ENCODE data around the gene PCDHGB4.
A peak's percentile ranks its signal among the peaks of the same experiment; 100 is the strongest.
"Not testable (repeated sequence)": the region's sequence is repeated elsewhere in the genome, so short reads cannot be mapped to it uniquely, and the experiment has no call there.

PCDHGB4 gene

DNA sequence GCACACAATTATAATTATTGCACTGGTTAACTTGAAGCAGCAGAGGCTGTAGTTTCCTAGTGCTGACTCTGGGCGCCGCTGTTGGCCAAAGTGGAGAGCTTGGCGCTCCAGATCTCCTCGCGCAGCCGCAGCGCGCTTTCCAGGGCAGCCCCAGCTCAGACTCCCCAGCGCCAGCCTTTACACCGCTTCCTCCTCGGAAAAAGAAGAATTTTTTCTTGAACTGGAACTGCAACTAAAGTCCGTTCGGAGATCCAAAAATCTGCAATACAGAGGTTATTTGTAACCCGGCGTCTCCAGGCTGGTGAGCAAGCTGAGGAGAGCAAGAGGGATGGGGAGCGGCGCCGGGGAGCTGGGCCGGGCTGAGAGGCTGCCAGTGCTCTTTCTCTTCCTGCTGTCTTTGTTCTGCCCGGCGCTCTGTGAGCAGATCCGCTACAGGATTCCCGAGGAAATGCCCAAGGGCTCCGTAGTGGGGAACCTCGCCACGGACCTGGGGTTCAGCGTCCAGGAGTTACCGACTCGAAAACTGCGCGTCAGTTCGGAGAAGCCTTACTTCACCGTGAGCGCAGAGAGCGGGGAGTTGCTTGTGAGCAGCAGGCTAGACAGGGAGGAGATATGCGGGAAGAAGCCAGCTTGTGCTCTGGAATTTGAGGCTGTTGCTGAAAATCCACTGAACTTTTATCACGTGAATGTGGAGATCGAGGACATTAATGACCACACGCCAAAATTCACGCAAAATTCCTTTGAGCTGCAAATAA is at the start of gene PCDHGB4:
TSS of gene PCDHGB4 (plus strand) at position 142 of the 755 bp plus-strand sequence. CDS start at position 329, 187 bp downstream.
- H3K4me3 ChIP-seq (ENCODE audit: low read depth, low read length): not testable (repeated sequence)
- TF ChIP-seq, protein P1, sequence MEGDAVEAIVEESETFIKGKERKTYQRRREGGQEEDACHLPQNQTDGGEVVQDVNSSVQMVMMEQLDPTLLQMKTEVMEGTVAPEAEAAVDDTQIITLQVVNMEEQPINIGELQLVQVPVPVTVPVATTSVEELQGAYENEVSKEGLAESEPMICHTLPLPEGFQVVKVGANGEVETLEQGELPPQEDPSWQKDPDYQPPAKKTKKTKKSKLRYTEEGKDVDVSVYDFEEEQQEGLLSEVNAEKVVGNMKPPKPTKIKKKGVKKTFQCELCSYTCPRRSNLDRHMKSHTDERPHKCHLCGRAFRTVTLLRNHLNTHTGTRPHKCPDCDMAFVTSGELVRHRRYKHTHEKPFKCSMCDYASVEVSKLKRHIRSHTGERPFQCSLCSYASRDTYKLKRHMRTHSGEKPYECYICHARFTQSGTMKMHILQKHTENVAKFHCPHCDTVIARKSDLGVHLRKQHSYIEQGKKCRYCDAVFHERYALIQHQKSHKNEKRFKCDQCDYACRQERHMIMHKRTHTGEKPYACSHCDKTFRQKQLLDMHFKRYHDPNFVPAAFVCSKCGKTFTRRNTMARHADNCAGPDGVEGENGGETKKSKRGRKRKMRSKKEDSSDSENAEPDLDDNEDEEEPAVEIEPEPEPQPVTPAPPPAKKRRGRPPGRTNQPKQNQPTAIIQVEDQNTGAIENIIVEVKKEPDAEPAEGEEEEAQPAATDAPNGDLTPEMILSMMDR (IDR thresholded peaks at IDR 0.05; ENCODE audit: borderline replicate concordance, insufficient read depth, low read depth, low read length): peak; percentile 31; the same call in 1 of the 2 replicates

DNA sequence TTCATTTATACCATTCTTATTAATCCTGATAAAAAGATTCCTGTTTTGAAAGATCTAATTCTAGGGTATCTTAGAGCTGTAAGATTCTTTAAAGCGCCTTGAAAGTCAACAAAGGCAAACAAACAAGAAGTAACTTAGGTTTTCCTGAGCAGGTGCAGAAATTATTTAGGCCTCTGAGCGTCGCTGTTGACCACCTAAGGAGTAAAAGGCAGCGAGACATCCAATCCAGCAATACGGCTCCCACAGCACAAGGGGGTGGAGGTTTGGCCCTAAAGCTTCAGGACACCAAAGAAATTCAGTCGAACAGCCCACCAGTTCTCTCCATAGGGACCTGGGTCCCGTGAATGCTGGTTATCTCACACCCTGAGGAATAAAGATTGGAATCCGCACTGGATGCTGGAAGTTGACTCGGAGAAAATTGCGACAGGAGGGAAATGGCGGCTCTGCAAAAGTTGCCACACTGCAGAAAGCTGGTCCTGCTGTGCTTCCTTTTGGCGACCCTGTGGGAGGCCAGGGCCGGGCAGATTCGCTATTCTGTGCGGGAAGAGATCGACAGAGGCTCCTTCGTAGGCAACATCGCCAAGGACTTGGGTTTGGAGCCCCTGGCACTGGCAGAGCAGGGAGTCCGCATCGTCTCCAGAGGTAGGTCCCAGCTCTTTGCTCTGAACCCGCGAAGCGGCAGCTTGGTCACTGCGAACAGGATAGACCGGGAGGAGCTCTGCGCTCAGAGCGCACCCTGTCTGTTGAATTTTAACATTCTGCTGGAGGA is 48.8 kb upstream of the PCDHGB4 start, which contains the start of gene PCDHGA2:
TSS of gene PCDHGA2 (plus strand) at position 223 of the 769 bp plus-strand sequence.
- TF ChIP-seq, protein P1 (IDR thresholded peaks at IDR 0.05; ENCODE audit: borderline replicate concordance, insufficient read depth, low read depth, low read length): peak; percentile 26; the same call in 1 of the 2 replicates
- no peak within 1 kb of the TSS for H3K4me3 ChIP-seq (ENCODE audit: low read depth, low read length)

DNA sequence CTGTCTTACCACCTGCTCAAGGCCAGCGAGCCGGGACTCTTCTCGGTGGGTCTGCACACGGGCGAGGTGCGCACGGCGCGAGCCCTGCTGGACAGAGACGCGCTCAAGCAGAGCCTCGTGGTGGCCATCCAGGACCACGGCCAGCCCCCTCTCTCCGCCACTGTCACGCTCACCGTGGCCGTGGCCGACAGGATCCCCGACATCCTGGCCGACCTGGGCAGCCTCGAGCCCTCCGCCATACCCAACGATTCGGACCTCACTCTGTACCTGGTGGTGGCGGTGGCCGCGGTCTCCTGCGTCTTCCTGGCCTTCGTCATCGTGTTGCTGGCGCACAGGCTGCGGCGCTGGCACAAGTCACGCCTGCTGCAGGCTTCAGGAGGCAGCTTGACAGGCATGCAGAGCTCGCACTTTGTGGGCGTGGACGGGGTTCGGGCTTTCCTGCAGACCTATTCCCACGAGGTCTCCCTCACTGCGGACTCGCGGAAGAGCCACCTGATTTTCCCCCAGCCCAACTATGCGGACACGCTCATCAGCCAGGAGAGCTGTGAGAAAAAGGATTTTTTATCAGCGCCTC is 46.6 kb upstream of the PCDHGB4 start:
- not testable (repeated sequence) for H3K4me3 ChIP-seq (ENCODE audit: low read depth, low read length)

DNA sequence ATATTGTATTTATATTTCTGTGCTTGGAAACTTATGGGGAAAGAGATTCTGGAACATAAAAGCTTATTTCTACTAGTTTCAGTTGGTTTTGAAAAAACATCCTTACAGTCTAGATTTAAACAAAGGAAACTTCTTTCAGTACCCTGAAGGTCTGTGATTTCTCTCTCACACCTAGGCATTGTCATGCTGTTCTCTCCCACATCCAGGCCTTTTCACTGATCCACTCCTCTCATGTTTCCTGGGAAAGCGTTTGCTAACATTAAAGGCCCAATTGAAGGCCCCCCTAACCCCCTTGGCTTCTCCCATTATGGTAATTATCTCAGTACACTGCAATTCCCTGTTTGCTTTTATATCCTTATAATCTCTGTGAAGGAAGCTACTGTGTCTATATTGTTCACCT is 44.7 kb upstream of the PCDHGB4 start:
- H3K4me3 ChIP-seq (ENCODE audit: low read depth, low read length): no peak overlapping the region
- TF ChIP-seq, protein P1 (IDR thresholded peaks at IDR 0.05; ENCODE audit: borderline replicate concordance, insufficient read depth, low read depth, low read length): no peak

DNA sequence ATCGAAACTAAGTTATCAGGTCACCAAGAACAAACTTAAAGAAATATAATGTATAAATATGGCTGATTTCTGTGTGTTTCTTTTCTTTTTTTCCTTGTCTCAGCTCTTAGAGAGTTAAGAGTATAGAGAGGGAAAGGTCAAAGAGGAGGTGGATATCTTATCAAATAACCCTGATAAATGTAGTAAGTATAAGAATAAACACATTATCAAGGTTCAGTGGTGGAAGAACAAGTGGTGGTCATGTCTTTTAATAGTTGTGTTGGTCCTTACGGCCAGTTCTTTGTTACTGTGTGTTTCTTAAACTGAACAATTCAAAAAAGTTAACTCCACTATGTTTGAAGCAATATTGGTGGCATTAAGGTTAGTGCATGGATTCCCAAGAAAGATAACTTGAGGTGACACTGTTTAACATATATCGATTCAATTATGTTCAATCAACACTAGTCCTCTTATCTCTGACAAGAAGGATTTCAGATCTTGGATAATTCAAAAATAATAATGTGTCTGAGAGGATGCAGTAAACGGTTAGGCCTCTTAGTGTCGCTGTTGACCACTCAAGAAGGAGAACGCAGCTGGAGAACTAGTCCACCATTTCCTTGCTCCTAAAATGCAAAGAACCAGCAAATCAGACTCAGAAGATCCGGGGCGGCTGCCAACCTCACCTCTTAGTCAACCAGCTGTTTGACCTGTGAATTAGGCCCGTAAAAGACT is 44.1 kb upstream of the PCDHGB4 start, which contains the start of gene PCDHGA3:
TSS of gene PCDHGA3 (plus strand) at position 588 of the 711 bp plus-strand sequence. CDS start 205 bp downstream, outside the sequence.
- no peak within 1 kb of the TSS for H3K4me3 ChIP-seq (ENCODE audit: low read depth, low read length)
- TF ChIP-seq, protein P1 (IDR thresholded peaks at IDR 0.05; ENCODE audit: borderline replicate concordance, insufficient read depth, low read depth, low read length): peak; percentile 29; the same call in 1 of the 2 replicates

DNA sequence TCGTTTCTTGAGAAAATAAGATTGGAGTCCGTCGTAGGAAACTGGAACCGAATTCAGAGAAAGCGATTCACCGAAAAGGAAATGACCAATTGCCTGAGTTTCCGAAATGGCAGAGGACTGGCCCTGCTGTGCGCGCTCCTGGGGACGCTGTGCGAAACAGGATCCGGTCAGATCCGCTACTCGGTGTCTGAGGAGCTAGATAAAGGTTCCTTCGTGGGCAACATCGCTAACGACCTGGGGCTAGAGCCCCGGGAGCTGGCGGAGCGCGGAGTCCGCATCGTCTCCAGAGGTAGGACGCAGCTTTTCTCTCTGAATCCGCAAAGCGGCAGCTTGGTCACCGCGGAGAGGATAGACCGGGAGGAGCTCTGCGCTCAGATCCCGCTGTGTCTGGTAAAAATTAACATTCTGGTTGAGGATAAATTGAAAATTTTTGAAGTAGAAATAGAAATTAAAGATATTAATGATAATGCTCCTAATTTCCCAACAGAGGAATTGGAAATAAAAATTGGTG is 43.5 kb upstream of the PCDHGB4 start:
- TF ChIP-seq, protein P1 (IDR thresholded peaks at IDR 0.05; ENCODE audit: borderline replicate concordance, insufficient read depth, low read depth, low read length): no peak
- no peak overlapping the region for H3K4me3 ChIP-seq (ENCODE audit: low read depth, low read length)

Data from GM12875 (cell line).